IMR-90 (cell line): ENCODE data around the gene ST6GALNAC5. TPM values are rescaled to one million over a fixed set of nuclear protein-coding genes. Genes with fewer than 3 reads are reported as not detected.

Experiments used
- ATAC-seq: fragments of 200-7000 bp; cut with Tn5 transposase; 2 replicates; pipeline ENCODE4 v1.9.1; 2020; ENCODE audit warnings: low read depth, mild to moderate bottlenecking, moderate library complexity
- BruUV-seq: library from RNA; stranded (reverse); fragments of 400-500 nt; replicated peaks from 2 replicates; lab custom pipeline; 2021; lab: Mats Ljungman, UMichigan
- CTCF ChIA-PET: fragments of 300-600 bp; formaldehyde crosslinking; extraction: SDS; loops from one replicate; lab custom pipeline; 2021; ENCODE audit warnings: antibody characterized with exemption; lab: Yijun Ruan, JAX
- POLR2A ChIA-PET: fragments of 300-600 bp; sonication (Branson Sonifier 250); formaldehyde crosslinking; loops from one replicate; lab custom pipeline; 2022; ENCODE audit warnings: antibody characterized with exemption; ENCODE audit not compliant: unreplicated experiment; lab: Charles Lee
- DNase-seq: peaks from one replicate; pipeline ENCODE4 v3.0.0; 2013
- H2AFZ ChIP-seq: replicated peaks from 2 replicates; pipeline ENCODE3; 2013; ENCODE audit warnings: low read length, mild to moderate bottlenecking; ENCODE audit not compliant: poor library complexity
- H2AK5ac ChIP-seq: 2 replicates; pipeline ENCODE4 v1.6.1; 2013; ENCODE audit warnings: low read depth, low read length, inconsistent platforms
- H2AK9ac ChIP-seq: replicated peaks from 2 replicates; pipeline ENCODE3; 2013; ENCODE audit warnings: mild to moderate bottlenecking, low read depth, low read length, moderate library complexity; ENCODE audit not compliant: poor library complexity
- H2BK120ac ChIP-seq: 2 replicates; pipeline ENCODE4 v1.6.1; 2013; ENCODE audit warnings: low read depth, low read length, inconsistent platforms
- H2BK15ac ChIP-seq: 3 replicates; pipeline ENCODE4 v1.6.1; 2013; ENCODE audit warnings: low read depth, low read length, inconsistent platforms
- H2BK20ac ChIP-seq: 2 replicates; pipeline ENCODE4 v1.6.1; 2013; ENCODE audit warnings: low read depth, mild to moderate bottlenecking, inconsistent platforms, low read length, moderate library complexity
- H2BK5ac ChIP-seq: 2 replicates; pipeline ENCODE4 v1.6.1; 2013; ENCODE audit warnings: mild to moderate bottlenecking, low read depth, low read length, inconsistent platforms; ENCODE audit not compliant: poor library complexity, severe bottlenecking
- H3K14ac ChIP-seq: replicated peaks from 2 replicates; pipeline ENCODE4 v1.6.1; 2013; ENCODE audit warnings: low read depth, low read length, inconsistent platforms
- H3K18ac ChIP-seq: 2 replicates; pipeline ENCODE4 v1.6.1; 2013; ENCODE audit warnings: low read depth, low read length, control low read depth
- H3K23ac ChIP-seq: 2 replicates; pipeline ENCODE4 v1.6.1; 2013; ENCODE audit warnings: low read depth, low read length, inconsistent platforms
- H3K27ac ChIP-seq: 2 replicates; pipeline ENCODE4 v1.5.1; 2013; ENCODE audit warnings: mild to moderate bottlenecking, control low read depth, low read length; ENCODE audit not compliant: insufficient read depth
- H3K27me3 ChIP-seq: 2 replicates; pipeline ENCODE4 v1.6.1; 2013; ENCODE audit warnings: low read length; ENCODE audit not compliant: control insufficient read depth, insufficient read depth
- H3K36me3 ChIP-seq: 2 replicates; pipeline ENCODE4 v1.6.1; 2013; ENCODE audit warnings: low read length, mixed read lengths; ENCODE audit not compliant: control insufficient read depth, insufficient read depth
- H3K4ac ChIP-seq: 2 replicates; pipeline ENCODE4 v1.6.1; 2013; ENCODE audit warnings: low read depth, low read length, inconsistent platforms
- H3K4me1 ChIP-seq: 2 replicates; pipeline ENCODE4 v1.6.1; 2013; ENCODE audit warnings: low read length, mixed read lengths; ENCODE audit not compliant: control insufficient read depth, insufficient read depth
- H3K4me2 ChIP-seq: 2 replicates; pipeline ENCODE4 v1.6.1; 2013; ENCODE audit warnings: low read depth, mild to moderate bottlenecking, control low read depth, low read length, moderate library complexity
- H3K4me3 ChIP-seq: 2 replicates; pipeline ENCODE4 v1.5.1; 2013; ENCODE audit warnings: low read depth, mild to moderate bottlenecking, control low read depth, low read length, moderate library complexity; ENCODE audit not compliant: insufficient read depth
- H3K56ac ChIP-seq: 2 replicates; pipeline ENCODE4 v1.6.1; 2013; ENCODE audit warnings: low read length, inconsistent platforms; ENCODE audit not compliant: insufficient read depth; ENCODE audit errors: extremely low read depth
- H3K79me1 ChIP-seq, 2 experiments: 2 replicates each; pipeline ENCODE4 v1.6.1; 2013; ENCODE audit warnings: low read length in 2 of 2, inconsistent platforms in 1 of 2, low read depth in 1 of 2
- H3K9ac ChIP-seq: 2 replicates; pipeline ENCODE4 v1.6.1; 2013; ENCODE audit warnings: low read depth, low read length, control low read depth
- H3K9me1 ChIP-seq: 2 replicates; pipeline ENCODE4 v1.6.1; 2013; ENCODE audit warnings: low read length, inconsistent platforms; ENCODE audit not compliant: insufficient read depth
- H3K9me3 ChIP-seq: 2 replicates; pipeline ENCODE4 v1.6.1; 2013; ENCODE audit warnings: low read length; ENCODE audit not compliant: control insufficient read depth, insufficient read depth
- H4K20me1 ChIP-seq: 2 replicates; pipeline ENCODE4 v1.6.1; 2013; ENCODE audit warnings: low read length, inconsistent platforms; ENCODE audit not compliant: insufficient read depth
- H4K5ac ChIP-seq: 2 replicates; pipeline ENCODE4 v1.6.1; 2013; ENCODE audit warnings: mild to moderate bottlenecking, low read depth, low read length, control low read depth
- H4K8ac ChIP-seq, 2 experiments: 2 replicates each; pipeline ENCODE4 v1.6.1; 2013; ENCODE audit warnings: low read depth in 2 of 2, low read length in 2 of 2, control low read depth in 1 of 2, inconsistent platforms in 1 of 2
- H4K91ac ChIP-seq: 2 replicates; pipeline ENCODE4 v1.6.1; 2013; ENCODE audit warnings: low read depth, low read length, inconsistent platforms; ENCODE audit not compliant: insufficient read depth
- BHLHE40 ChIP-seq: fragments of 150-350 bp; IDR thresholded peaks from 2 replicates; pipeline ENCODE4 v1.6.1; 2016; ENCODE audit warnings: mild to moderate bottlenecking, low read depth, low read length
- CEBPB ChIP-seq: IDR thresholded peaks from 2 replicates; pipeline ENCODE4 v1.6.1; 2012; ENCODE audit warnings: low read depth, low read length, improper control_type of control experiment
- CHD1 ChIP-seq: IDR thresholded peaks from 2 replicates; pipeline ENCODE4 v1.6.1; 2012; ENCODE audit warnings: low read depth, low read length, improper control_type of control experiment
- FOS ChIP-seq: fragments of 150-350 bp; IDR thresholded peaks from 2 replicates; pipeline ENCODE4 v1.6.1; 2016; ENCODE audit warnings: low read depth, low read length
- MAFK ChIP-seq: IDR thresholded peaks from 2 replicates; pipeline ENCODE4 v1.6.1; 2012; ENCODE audit warnings: low read depth, low read length, improper control_type of control experiment
- MAZ ChIP-seq: IDR thresholded peaks from 2 replicates; pipeline ENCODE4 v1.6.1; 2012; ENCODE audit warnings: low read depth, mild to moderate bottlenecking, low read length, improper control_type of control experiment, moderate library complexity, borderline replicate concordance
- NFE2L2 ChIP-seq: fragments of 150-350 bp; IDR thresholded peaks from 2 replicates; pipeline ENCODE4 v1.6.1; 2016; ENCODE audit warnings: low read depth, mild to moderate bottlenecking, low read length
- POLR2A ChIP-seq: IDR thresholded peaks from 2 replicates; pipeline ENCODE4 v1.6.1; 2012; ENCODE audit warnings: mild to moderate bottlenecking, low read depth, low read length
- RCOR1 ChIP-seq: IDR thresholded peaks from 2 replicates; pipeline ENCODE4 v1.6.1; 2012; ENCODE audit warnings: mild to moderate bottlenecking, low read length, improper control_type of control experiment; ENCODE audit not compliant: insufficient replicate concordance
- RFX5 ChIP-seq: IDR thresholded peaks from 2 replicates; pipeline ENCODE4 v1.8.0; 2012; ENCODE audit warnings: low read depth, mild to moderate bottlenecking, low read length, moderate library complexity
- SMC3 ChIP-seq: fragments of 150-350 bp; IDR thresholded peaks from 2 replicates; pipeline ENCODE4 v1.6.1; 2016; ENCODE audit warnings: low read depth, mild to moderate bottlenecking, antibody characterized with exemption, low read length, moderate library complexity
- USF2 ChIP-seq: fragments of 150-350 bp; IDR thresholded peaks from 2 replicates; pipeline ENCODE4 v1.6.1; 2017; ENCODE audit warnings: mild to moderate bottlenecking, antibody characterized with exemption, low read length, low read depth
- WGBS, 2 experiments: methylation state at CpG; one replicate each; pipeline versions ENCODE4 v1.1.5 to v1.1.7; 2013; ENCODE audit warnings: missing lambda C conversion rate in 2 of 2; ENCODE audit not compliant: insufficient read length in 1 of 2; ENCODE audit errors: extremely low coverage in 2 of 2; 5-methylcytosine and 5-hydroxymethylcytosine counted together
- dilution Hi-C: fragments of 300-500 bp; cut with HindIII; formaldehyde crosslinking; loops from one replicate; pipeline ENCODE4 v1.14.3; 2018; ENCODE audit warnings: low sequenced_read_pairs; ENCODE audit not compliant: unreplicated experiment
- in situ Hi-C: fragments of 300-500 bp; cut with MboI; formaldehyde crosslinking; loops from 3 replicates; pipeline ENCODE4 v1.14.3; 2019; ENCODE audit warnings: low sequenced_read_pairs, inconsistent platforms, mixed read lengths
- intact Hi-C: fragments of 100-400 bp; cut with micrococcal nuclease; formaldehyde crosslinking; loops from 2 replicates; pipeline ENCODE4 v1.10.0; 2022
- polyA plus RNA-seq, 3 experiments: library from polyadenylated mRNA; depleted of rRNA; stranded (reverse); fragments of >200 nt; gene quantifications; 2 replicates each; pipeline ENCODE4 v1.2.3, GENCODE V29; 2012; ENCODE audit warnings: low replicate concordance in 1 of 3
- total RNA-seq: library from RNA; depleted of rRNA; stranded (reverse); fragments of >200 nt; gene quantifications from 2 replicates; pipeline ENCODE4 v1.2.3, GENCODE V29; 2012
- TF ChIP-seq, protein P1 (sequence below): conservative IDR thresholded peaks from 2 replicates; pipeline ENCODE4 v1.5.1; 2012; ENCODE audit warnings: mild to moderate bottlenecking, low read depth, low read length, improper control_type of control experiment

Gene ST6GALNAC5
- total and polyA plus RNA-seq, 2 of the 4 experiments (the other 2 are of a cell fraction): 3.4 to 4.0 TPM

- TF ChIP-seq RCOR1: no peak
- TF ChIP-seq CHD1: no peak
- no peak for TF ChIP-seq BHLHE40
- TF ChIP-seq USF2: no peak
- TF ChIP-seq POLR2A: no peak
- no peak for TF ChIP-seq SMC3
- TF ChIP-seq, protein P1, sequence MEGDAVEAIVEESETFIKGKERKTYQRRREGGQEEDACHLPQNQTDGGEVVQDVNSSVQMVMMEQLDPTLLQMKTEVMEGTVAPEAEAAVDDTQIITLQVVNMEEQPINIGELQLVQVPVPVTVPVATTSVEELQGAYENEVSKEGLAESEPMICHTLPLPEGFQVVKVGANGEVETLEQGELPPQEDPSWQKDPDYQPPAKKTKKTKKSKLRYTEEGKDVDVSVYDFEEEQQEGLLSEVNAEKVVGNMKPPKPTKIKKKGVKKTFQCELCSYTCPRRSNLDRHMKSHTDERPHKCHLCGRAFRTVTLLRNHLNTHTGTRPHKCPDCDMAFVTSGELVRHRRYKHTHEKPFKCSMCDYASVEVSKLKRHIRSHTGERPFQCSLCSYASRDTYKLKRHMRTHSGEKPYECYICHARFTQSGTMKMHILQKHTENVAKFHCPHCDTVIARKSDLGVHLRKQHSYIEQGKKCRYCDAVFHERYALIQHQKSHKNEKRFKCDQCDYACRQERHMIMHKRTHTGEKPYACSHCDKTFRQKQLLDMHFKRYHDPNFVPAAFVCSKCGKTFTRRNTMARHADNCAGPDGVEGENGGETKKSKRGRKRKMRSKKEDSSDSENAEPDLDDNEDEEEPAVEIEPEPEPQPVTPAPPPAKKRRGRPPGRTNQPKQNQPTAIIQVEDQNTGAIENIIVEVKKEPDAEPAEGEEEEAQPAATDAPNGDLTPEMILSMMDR: no peak
- TF ChIP-seq MAZ: no peak
- TF ChIP-seq RFX5: no peak
- no peak for TF ChIP-seq FOS
- no peak for TF ChIP-seq NFE2L2
- TF ChIP-seq CEBPB: no peak
- no peak for TF ChIP-seq MAFK
- POLR2A ChIA-PET: no interaction called here
- no peaks in the 10 kb centered on the region for H3K4me1 ChIP-seq
- no peak overlapping the region for H3K4me3 ChIP-seq
- BruUV-seq: no TSS peak
- H4K91ac ChIP-seq: no peak overlapping the region
- intact Hi-C loops: no loop called here
- H2BK120ac ChIP-seq: no peak overlapping the region
- H2BK15ac ChIP-seq: no peak overlapping the region
- no peak overlapping the region for H3K23ac ChIP-seq
- H3K36me3 ChIP-seq: no peaks in the 10 kb centered on the region
- in situ Hi-C loops: no loop called here
- H2AK9ac ChIP-seq: no peak overlapping the region
- no peak overlapping the region for H2BK20ac ChIP-seq
- no peaks in the 10 kb centered on the region for H4K20me1 ChIP-seq
- H3K4ac ChIP-seq: no peak overlapping the region
- H3K27ac ChIP-seq: no peak overlapping the region
- H3K4me2 ChIP-seq: no peak overlapping the region
- H3K9me3 ChIP-seq: no peaks in the 10 kb centered on the region
- no peak overlapping the region for H3K9ac ChIP-seq
- dilution Hi-C loops: no loop called here
- ATAC-seq (no peak), DNase-seq (no peak)
- H3K79me1 ChIP-seq: no peaks in the 10 kb centered on the region
- no peak overlapping the region for H4K8ac ChIP-seq
- H4K5ac ChIP-seq: no peak overlapping the region
- H3K18ac ChIP-seq: no peak overlapping the region
- WGBS, 2 experiments: no CpG with 5 or more reads among the region's 1 CpG
- H3K56ac ChIP-seq: no peak overlapping the region
- CTCF ChIA-PET: no interaction called here
- H2AK5ac ChIP-seq: no peak overlapping the region
- H3K9me1 ChIP-seq: no peaks in the 10 kb centered on the region
- no peak overlapping the region for H2AFZ ChIP-seq
- H3K27me3 ChIP-seq: peaks cover 3% of the 10 kb centered on the region
- no peak overlapping the region for H3K14ac ChIP-seq
- no peak overlapping the region for H2BK5ac ChIP-seq
Measured at GRCh38 chr1:77047575-77047974, 180.3 kb downstream of the ST6GALNAC5 start.
